Trophoblast cell (in vitro differentiated cells and primary cell): ENCODE measurements around the gene KCNAB2.
A peak's percentile ranks its signal among the peaks of the same experiment; 100 is the strongest.

ENCODE experiments used
- DNase-seq, 2 donors: peaks; one replicate each; pipeline ENCODE4 v3.0.0-alpha.2; 2016
- H2AFZ ChIP-seq: 2 replicates; pipeline ENCODE4 v1.6.1; 2013; ENCODE audit warnings: low read length, moderate library complexity, mild to moderate bottlenecking; ENCODE audit not compliant: insufficient read depth, poor library complexity
- H2AK5ac ChIP-seq: 2 replicates; pipeline ENCODE4 v1.6.1; 2013; ENCODE audit warnings: mild to moderate bottlenecking, low read length
- H2BK120ac ChIP-seq: 2 replicates; pipeline ENCODE4 v1.6.1; 2013; ENCODE audit warnings: low read length, mild to moderate bottlenecking, moderate library complexity; ENCODE audit not compliant: insufficient read depth, poor library complexity
- H2BK12ac ChIP-seq: 2 replicates; pipeline ENCODE4 v1.6.1; 2013; ENCODE audit warnings: mild to moderate bottlenecking, low read length, moderate library complexity
- H2BK5ac ChIP-seq: 2 replicates; pipeline ENCODE4 v1.6.1; 2013; ENCODE audit warnings: low read length, low read depth, moderate library complexity, mild to moderate bottlenecking; ENCODE audit not compliant: poor library complexity
- H3K14ac ChIP-seq: 2 replicates; pipeline ENCODE4 v1.6.1; 2013; ENCODE audit warnings: mild to moderate bottlenecking, low read length
- H3K18ac ChIP-seq: 2 replicates; pipeline ENCODE4 v1.6.1; 2013; ENCODE audit warnings: mild to moderate bottlenecking, low read length
- H3K23ac ChIP-seq: 2 replicates; pipeline ENCODE4 v1.6.1; 2013; ENCODE audit warnings: low read length
- H3K27ac ChIP-seq: 2 replicates; pipeline ENCODE4 v1.5.1; 2013; ENCODE audit warnings: low read depth, mild to moderate bottlenecking, inconsistent platforms, low read length, moderate library complexity
- H3K27me3 ChIP-seq: 2 replicates; pipeline ENCODE4 v1.6.1; 2013; ENCODE audit warnings: inconsistent platforms, mild to moderate bottlenecking, low read length, moderate library complexity; ENCODE audit not compliant: insufficient read depth
- H3K36me3 ChIP-seq, 2 experiments: 1 replicate in 1 of 2; 2 replicates in 1 of 2; pipeline ENCODE4 v1.6.1; 2013; ENCODE audit warnings: low read length in 2 of 2, mild to moderate bottlenecking in 2 of 2, moderate library complexity in 1 of 2; ENCODE audit not compliant: insufficient read depth in 2 of 2, control insufficient read depth in 1 of 2
- H3K4ac ChIP-seq: 2 replicates; pipeline ENCODE4 v1.6.1; 2013; ENCODE audit warnings: low read depth, mild to moderate bottlenecking, low read length, moderate library complexity
- H3K4me1 ChIP-seq, 2 experiments: 1 replicate in 1 of 2; 2 replicates in 1 of 2; pipeline ENCODE4 v1.6.1; 2013; ENCODE audit warnings: low read length in 2 of 2, mild to moderate bottlenecking in 2 of 2, moderate library complexity in 1 of 2; ENCODE audit not compliant: insufficient read depth in 2 of 2, control insufficient read depth in 1 of 2
- H3K4me2 ChIP-seq: 2 replicates; pipeline ENCODE4 v1.6.1; 2013; ENCODE audit warnings: inconsistent platforms, mild to moderate bottlenecking, low read length, moderate library complexity
- H3K4me3 ChIP-seq: 2 replicates; pipeline ENCODE4 v1.5.1; 2013; ENCODE audit warnings: mild to moderate bottlenecking, low read depth, low read length, inconsistent platforms
- H3K79me1 ChIP-seq: one replicate; pipeline ENCODE4 v1.6.1; 2013; ENCODE audit warnings: low read length
- H3K79me2 ChIP-seq: 2 replicates; pipeline ENCODE4 v1.6.1; 2013; ENCODE audit warnings: low read length, mild to moderate bottlenecking; ENCODE audit not compliant: control insufficient read depth, insufficient read depth, poor library complexity
- H3K9ac ChIP-seq: 2 replicates; pipeline ENCODE4 v1.6.1; 2013; ENCODE audit warnings: mild to moderate bottlenecking, low read length
- H3K9me3 ChIP-seq: 2 replicates; pipeline ENCODE4 v1.6.1; 2013; ENCODE audit warnings: low read depth, mild to moderate bottlenecking, control low read depth, inconsistent platforms, low read length; ENCODE audit not compliant: insufficient read depth
- H4K12ac ChIP-seq: 2 replicates; pipeline ENCODE4 v1.6.1; 2013; ENCODE audit warnings: low read depth, mild to moderate bottlenecking, low read length, moderate library complexity
- H4K8ac ChIP-seq: 2 replicates; pipeline ENCODE4 v1.6.1; 2013; ENCODE audit warnings: low read depth, mild to moderate bottlenecking, low read length, moderate library complexity
- H4K91ac ChIP-seq: one replicate; pipeline ENCODE4 v1.6.1; 2013; ENCODE audit warnings: low read depth, mild to moderate bottlenecking, low read length, moderate library complexity
- WGBS: extraction: QIAGEN DNeasy Blood & Tissue Kit; methylation state at CpG from one replicate; pipeline ENCODE4 v1.1.7; 2013; ENCODE audit warnings: missing lambda C conversion rate; ENCODE audit not compliant: insufficient read length, insufficient coverage; ENCODE audit errors: extremely low coverage; 5-methylcytosine and 5-hydroxymethylcytosine counted together

Gene KCNAB2

GRCh38 chr1:6106977-6107376 is 61.3 kb downstream of the KCNAB2 start:
- WGBS = over 99% methylated on average over 6 of the region's 6 CpGs

GRCh38 chr1:6107409-6108356 is 62.0 kb downstream of the KCNAB2 start:
- over 99% methylated on average over 8 of the region's 8 CpGs for WGBS

More at GRCh38 chr1:6106977-6107376, 61.3 kb downstream of the KCNAB2 start:
- H3K14ac ChIP-seq = no peak overlapping the region
- H3K9me3 ChIP-seq = peaks cover 5% of the 10 kb centered on the region
- H2AFZ ChIP-seq = no peak overlapping the region
- H3K4ac ChIP-seq = no peak overlapping the region
- no peak overlapping the region for H3K9ac ChIP-seq
- H4K91ac ChIP-seq = no peak overlapping the region
- no peak overlapping the region for H2BK120ac ChIP-seq
- no peak overlapping the region for H4K8ac ChIP-seq
- H3K79me1 ChIP-seq = no peaks in the 10 kb centered on the region
- H3K36me3 ChIP-seq = no peaks in the 10 kb centered on the region
- H3K27me3 ChIP-seq = no peaks in the 10 kb centered on the region
- H3K27ac ChIP-seq = no peak overlapping the region
- H3K18ac ChIP-seq = no peak overlapping the region
- H3K23ac ChIP-seq = no peak overlapping the region
- no peak overlapping the region for H2BK12ac ChIP-seq
- no peak overlapping the region for H4K12ac ChIP-seq
- no peak for DNase-seq
- H2BK5ac ChIP-seq = no peak overlapping the region
- H3K4me1 ChIP-seq = no peaks in the 10 kb centered on the region
- H3K4me2 ChIP-seq = no peak overlapping the region
- no peaks in the 10 kb centered on the region for H3K79me2 ChIP-seq
- no peak overlapping the region for H3K4me3 ChIP-seq
- no peak overlapping the region for H2AK5ac ChIP-seq

DNA sequence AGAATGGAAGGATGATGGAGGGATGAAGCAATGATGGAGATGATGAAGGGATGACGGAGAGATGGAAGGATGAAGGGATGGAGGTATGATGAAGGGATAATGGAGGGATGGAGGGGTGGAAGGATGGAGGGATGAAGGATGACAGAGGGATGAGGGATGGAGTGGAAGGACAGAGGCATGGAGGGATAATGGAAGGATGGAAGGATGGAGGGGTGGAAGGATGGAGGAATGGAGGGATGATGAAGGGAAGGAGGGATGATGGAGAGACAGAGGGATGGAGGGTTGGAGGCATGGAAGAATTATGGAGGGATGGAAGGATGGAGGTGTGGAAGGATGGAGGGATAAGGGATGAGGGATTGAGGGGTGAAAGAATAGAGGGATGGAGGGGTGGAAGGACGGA is 62.8 kb downstream of the KCNAB2 start:
- no peak overlapping the region for H2BK12ac ChIP-seq
- no peaks in the 10 kb centered on the region for H3K27me3 ChIP-seq
- WGBS = 100% methylated on average over 2 of the region's 2 CpGs
- no peak overlapping the region for H4K8ac ChIP-seq
- H3K36me3 ChIP-seq = no peaks in the 10 kb centered on the region
- H2AFZ ChIP-seq = no peak overlapping the region
- no peaks in the 10 kb centered on the region for H3K79me2 ChIP-seq
- H3K18ac ChIP-seq = no peak overlapping the region
- no peaks in the 10 kb centered on the region for H3K4me1 ChIP-seq
- no peak overlapping the region for H2BK5ac ChIP-seq
- H3K27ac ChIP-seq = no peak overlapping the region
- H3K23ac ChIP-seq = no peak overlapping the region
- H3K9me3 ChIP-seq = peaks cover 5% of the 10 kb centered on the region
- H4K91ac ChIP-seq = no peak overlapping the region
- no peak overlapping the region for H3K14ac ChIP-seq
- no peak for DNase-seq
- H2AK5ac ChIP-seq = no peak overlapping the region
- no peak overlapping the region for H3K4me2 ChIP-seq
- H4K12ac ChIP-seq = no peak overlapping the region
- no peak overlapping the region for H2BK120ac ChIP-seq
- H3K4me3 ChIP-seq = no peak overlapping the region
- no peak overlapping the region for H3K4ac ChIP-seq
- H3K9ac ChIP-seq = no peak overlapping the region
- H3K79me1 ChIP-seq = no peaks in the 10 kb centered on the region

More at GRCh38 chr1:6107409-6108356, 62.0 kb downstream of the KCNAB2 start:
- H3K23ac ChIP-seq = no peak overlapping the region
- no peaks in the 10 kb centered on the region for H3K27me3 ChIP-seq
- H3K27ac ChIP-seq = no peak overlapping the region
- no peaks in the 10 kb centered on the region for H3K79me2 ChIP-seq
- H4K8ac ChIP-seq = no peak overlapping the region
- H4K12ac ChIP-seq = no peak overlapping the region
- peaks cover 5% of the 10 kb centered on the region for H3K9me3 ChIP-seq
- H2BK120ac ChIP-seq = no peak overlapping the region
- no peak overlapping the region for H2AFZ ChIP-seq
- H3K36me3 ChIP-seq = no peaks in the 10 kb centered on the region
- H3K79me1 ChIP-seq = no peaks in the 10 kb centered on the region
- no peak overlapping the region for H2AK5ac ChIP-seq
- H3K18ac ChIP-seq = no peak overlapping the region
- no peak overlapping the region for H2BK5ac ChIP-seq
- H3K4me1 ChIP-seq = no peaks in the 10 kb centered on the region
- no peak overlapping the region for H3K4me2 ChIP-seq
- no peak overlapping the region for H3K4me3 ChIP-seq
- no peak overlapping the region for H3K9ac ChIP-seq
- H3K14ac ChIP-seq = no peak overlapping the region
- H2BK12ac ChIP-seq = no peak overlapping the region
- no peak overlapping the region for H4K91ac ChIP-seq
- no peak overlapping the region for H3K4ac ChIP-seq
- DNase-seq = no peak

GRCh38 chr1:6108937-6109614 is 63.4 kb downstream of the KCNAB2 start:
- Histone ChIP-seq H4K8ac (no peak overlapping the region), H3K27me3 (no peaks in the 10 kb centered on the region), H2AK5ac (no peak overlapping the region), H2AFZ (no peak overlapping the region), H3K23ac (no peak overlapping the region), H3K4me1 (no peaks in the 10 kb centered on the region), H3K9me3 (peaks cover 5% of the 10 kb centered on the region), H3K4ac (no peak overlapping the region), H3K36me3 (no peaks in the 10 kb centered on the region), H2BK12ac (no peak overlapping the region), H3K79me2 (no peaks in the 10 kb centered on the region), H4K12ac (no peak overlapping the region), H2BK5ac (no peak overlapping the region), H3K79me1 (no peaks in the 10 kb centered on the region), H3K4me3 (no peak overlapping the region), H2BK120ac (no peak overlapping the region), H3K4me2 (no peak overlapping the region), H3K27ac (no peak overlapping the region), H4K91ac (no peak overlapping the region), H3K18ac (no peak overlapping the region), H3K14ac (no peak overlapping the region), H3K9ac (no peak overlapping the region)
- WGBS = no CpG with 5 or more reads among the region's 15 CpGs
- DNase-seq = peak; percentile 17 to 25
